GM12865 (cell line): Measurements from ENCODE around the gene DAPK2.
A peak's percentile ranks its signal among the peaks of the same experiment; 100 is the strongest.

ENCODE experiments used
- DNase-seq: peaks from one replicate; pipeline ENCODE4 v3.0.0; 2010; ENCODE audit warnings: low read depth
- H3K4me3 ChIP-seq: 2 replicates; pipeline ENCODE4 v1.5.1; 2011; ENCODE audit warnings: mild to moderate bottlenecking, low read depth, low read length, control low read depth
- TF ChIP-seq, protein P1 (sequence below): IDR thresholded peaks from 2 replicates; pipeline ENCODE4 v1.5.1; 2011; ENCODE audit warnings: low read length, control low read depth, low read depth, inconsistent platforms; ENCODE audit not compliant: insufficient read depth; ENCODE audit errors: missing control alignments

DAPK2 gene

DNA sequence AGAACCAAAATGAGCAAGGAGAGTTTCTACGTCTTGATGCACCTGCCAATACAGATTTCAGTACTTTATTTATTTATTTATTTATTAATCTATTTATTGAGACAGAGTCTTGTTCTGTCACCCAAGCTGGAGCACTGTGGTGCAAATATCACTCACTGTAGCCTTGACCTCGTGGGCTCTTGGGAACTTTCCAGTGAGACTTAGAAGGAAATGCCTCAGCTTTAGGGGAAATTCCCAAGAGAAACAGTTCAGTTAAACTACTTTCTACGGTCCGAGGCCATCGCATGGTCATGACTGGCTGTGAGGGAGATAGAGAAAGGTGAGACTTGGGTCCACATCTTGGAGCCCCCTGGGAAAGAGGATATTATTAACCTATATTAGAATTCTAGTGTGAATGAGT lies 165.5 kb downstream of the DAPK2 start:
- H3K4me3 ChIP-seq, result peak overlapping the region; percentile 32
- peak; percentile 82 for DNase-seq
- TF ChIP-seq, protein P1, sequence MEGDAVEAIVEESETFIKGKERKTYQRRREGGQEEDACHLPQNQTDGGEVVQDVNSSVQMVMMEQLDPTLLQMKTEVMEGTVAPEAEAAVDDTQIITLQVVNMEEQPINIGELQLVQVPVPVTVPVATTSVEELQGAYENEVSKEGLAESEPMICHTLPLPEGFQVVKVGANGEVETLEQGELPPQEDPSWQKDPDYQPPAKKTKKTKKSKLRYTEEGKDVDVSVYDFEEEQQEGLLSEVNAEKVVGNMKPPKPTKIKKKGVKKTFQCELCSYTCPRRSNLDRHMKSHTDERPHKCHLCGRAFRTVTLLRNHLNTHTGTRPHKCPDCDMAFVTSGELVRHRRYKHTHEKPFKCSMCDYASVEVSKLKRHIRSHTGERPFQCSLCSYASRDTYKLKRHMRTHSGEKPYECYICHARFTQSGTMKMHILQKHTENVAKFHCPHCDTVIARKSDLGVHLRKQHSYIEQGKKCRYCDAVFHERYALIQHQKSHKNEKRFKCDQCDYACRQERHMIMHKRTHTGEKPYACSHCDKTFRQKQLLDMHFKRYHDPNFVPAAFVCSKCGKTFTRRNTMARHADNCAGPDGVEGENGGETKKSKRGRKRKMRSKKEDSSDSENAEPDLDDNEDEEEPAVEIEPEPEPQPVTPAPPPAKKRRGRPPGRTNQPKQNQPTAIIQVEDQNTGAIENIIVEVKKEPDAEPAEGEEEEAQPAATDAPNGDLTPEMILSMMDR, result no peak

DNA sequence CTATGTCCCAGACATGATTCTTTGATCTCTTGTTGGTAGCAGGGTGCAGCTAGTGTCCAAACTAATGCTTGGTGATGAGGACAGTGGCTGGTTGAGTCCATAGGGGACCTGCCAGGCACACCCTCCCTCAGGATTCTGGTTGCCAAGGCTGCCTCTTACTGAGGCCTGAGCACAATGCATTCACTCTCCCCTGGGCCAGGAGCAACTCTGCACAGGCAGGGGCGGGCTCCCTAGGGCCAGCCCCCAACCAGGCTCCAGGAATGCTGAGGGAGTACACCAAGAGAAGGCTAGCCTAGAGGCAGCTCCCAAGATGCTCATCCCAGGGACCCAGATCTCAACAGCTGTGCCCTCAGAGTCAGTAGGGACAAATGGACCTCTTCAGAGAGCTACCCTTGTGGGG lies 166.3 kb downstream of the DAPK2 start:
- H3K4me3 ChIP-seq, result no peak overlapping the region
- TF ChIP-seq, protein P1, result no peak
- no peak for DNase-seq

DNA sequence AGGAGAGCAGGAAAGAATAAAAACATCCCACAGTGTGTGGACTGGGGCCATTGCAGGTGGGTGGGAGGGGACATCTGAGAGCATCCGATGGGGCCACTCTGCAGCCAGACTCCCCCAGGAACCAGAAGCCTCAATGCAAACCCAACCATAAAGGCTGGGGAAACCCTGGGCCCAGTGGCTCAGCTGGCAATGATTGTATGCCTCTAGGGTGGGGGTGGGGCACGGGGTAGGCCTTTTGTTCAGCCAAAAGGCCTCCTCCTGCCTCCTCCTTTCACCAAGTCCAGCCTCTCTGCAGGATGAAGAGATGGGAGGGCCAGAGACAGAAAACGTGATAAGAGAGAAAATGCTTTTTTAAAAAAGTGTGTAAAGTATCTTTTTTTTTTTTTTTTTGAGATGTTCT lies 167.1 kb downstream of the DAPK2 start:
- peak; percentile 59 for DNase-seq
- TF ChIP-seq, protein P1, result no peak
- H3K4me3 ChIP-seq, result no peak overlapping the region

DNA sequence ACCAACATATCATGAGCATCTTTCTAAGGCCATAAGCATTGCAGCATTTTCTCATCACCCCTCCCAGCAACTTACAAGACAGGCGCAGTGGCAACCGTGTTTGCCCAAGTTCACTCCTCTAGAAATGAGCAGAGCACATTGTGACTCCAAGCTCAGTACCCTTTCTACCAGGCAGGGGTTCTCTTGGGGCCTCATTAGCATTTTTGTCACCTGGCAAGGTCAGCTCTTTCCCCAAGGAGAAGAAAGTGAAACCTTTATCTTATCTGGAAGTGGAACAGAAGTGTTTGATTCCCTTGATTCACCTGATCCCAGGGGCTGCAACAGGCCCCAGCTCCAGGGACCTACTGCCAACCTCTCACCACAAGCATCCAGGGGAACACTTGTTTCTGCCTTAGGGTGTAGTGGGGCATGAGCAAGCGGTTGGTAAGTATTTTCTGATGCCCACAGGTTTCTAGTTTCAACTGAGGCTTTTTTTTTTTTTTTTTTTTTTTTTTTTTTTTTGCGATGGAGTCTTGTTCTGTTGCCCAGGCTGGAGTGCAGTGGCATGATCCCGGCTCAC lies 168.5 kb downstream of the DAPK2 start:
- TF ChIP-seq, protein P1, result no peak
- DNase-seq, result peak; percentile 53
- H3K4me3 ChIP-seq, result no peak overlapping the region

DNA sequence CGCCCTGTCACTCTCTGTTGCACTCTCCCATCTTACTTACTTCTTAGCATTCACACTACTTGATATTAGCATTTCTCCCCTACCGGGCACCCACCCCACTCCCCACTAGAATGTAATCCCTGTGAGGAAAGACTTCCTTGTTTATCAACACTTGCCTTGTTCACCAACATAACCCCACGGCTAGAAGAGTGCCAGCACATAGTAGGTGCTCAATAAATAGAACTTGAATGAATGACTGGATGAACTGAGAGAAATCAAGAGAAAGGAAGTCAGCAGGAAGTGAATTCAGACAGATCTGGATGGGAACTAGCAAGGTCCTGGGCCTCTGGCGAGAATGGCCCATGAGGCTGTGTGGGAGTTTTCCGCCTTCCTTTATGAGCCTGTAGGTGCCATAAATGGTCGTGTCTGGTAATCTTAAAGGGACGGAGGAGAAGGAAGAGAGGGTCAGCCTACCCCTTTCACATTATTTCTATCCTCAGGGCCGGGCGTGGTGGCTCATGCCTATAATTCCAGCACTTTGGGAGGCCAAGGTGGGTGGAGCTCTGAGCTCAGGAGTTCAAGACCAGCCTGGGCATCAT lies 170.1 kb downstream of the DAPK2 start:
- DNase-seq, result no peak
- TF ChIP-seq, protein P1, result no peak
- H3K4me3 ChIP-seq, result no peak overlapping the region

DNA sequence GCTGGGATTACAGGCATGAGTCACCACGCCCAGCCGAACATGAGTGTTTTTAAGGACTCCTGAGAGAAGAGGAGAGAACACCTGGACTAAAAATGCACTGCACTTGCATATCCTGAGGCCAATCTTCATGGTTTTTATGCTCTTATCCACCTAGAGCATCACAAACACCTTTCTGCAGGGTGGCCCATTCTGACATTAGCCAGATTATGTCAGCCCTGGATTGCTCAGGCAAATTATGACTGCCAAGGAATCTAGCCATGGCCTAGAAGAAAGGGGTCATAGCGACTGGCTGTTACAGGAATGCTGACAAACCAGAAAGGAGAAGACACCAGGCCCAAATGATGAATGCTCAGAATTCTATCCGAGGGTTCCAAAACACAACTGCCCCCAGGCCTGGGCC lies 171.7 kb downstream of the DAPK2 start:
- no peak for DNase-seq
- H3K4me3 ChIP-seq, result no peak overlapping the region

More for the DNA sequence above, 171.7 kb downstream of the DAPK2 start:
- TF ChIP-seq, protein P1, result no peak
